H1 (cell line): ENCODE data around the gene KRTAP21-2. TPM values are rescaled to one million over a fixed set of nuclear protein-coding genes. Genes with fewer than 3 reads are reported as not detected.

ENCODE experiments used
- CTCF ChIA-PET: fragments of 300-600 bp; sonication (Branson Sonifier 250); formaldehyde crosslinking; loops from one replicate; lab custom pipeline; 2021; ENCODE audit not compliant: partially characterized antibody; lab: Charles Lee
- POLR2A ChIA-PET: fragments of 300-600 bp; sonication (Branson Sonifier 250); formaldehyde crosslinking; loops from one replicate; lab custom pipeline; 2021; ENCODE audit warnings: inconsistent platforms; ENCODE audit not compliant: partially characterized antibody; lab: Charles Lee
- DNase-seq, 2 experiments: peaks; one replicate each; pipeline versions ENCODE4 v3.0.0 to v3.0.0-alpha.2; 2010 to 2022; ENCODE audit warnings: low spot score in 2 of 2, low read depth in 1 of 2, mixed read lengths in 1 of 2
- FAIRE-seq: peaks from 2 replicates; lab custom pipeline; 2011; peaks lifted over from hg19 to GRCh38; lab: Jason Lieb, UNC
- H2AFZ ChIP-seq: 2 replicates; pipeline ENCODE4 v1.8.1; 2012; ENCODE audit warnings: low read length, inconsistent platforms
- H2AK5ac ChIP-seq: 2 replicates; pipeline ENCODE4 v1.6.1; 2013; ENCODE audit warnings: low read depth, low read length
- H2BK120ac ChIP-seq: replicated peaks from 2 replicates; pipeline ENCODE3; 2013; ENCODE audit warnings: low read depth, low read length, inconsistent platforms
- H2BK12ac ChIP-seq: 2 replicates; pipeline ENCODE4 v1.6.1; 2013; ENCODE audit warnings: low read depth, low read length
- H2BK15ac ChIP-seq: 2 replicates; pipeline ENCODE4 v1.6.1; 2013; ENCODE audit warnings: low read length
- H2BK20ac ChIP-seq: 2 replicates; pipeline ENCODE4 v1.6.1; 2013; ENCODE audit warnings: low read length
- H2BK5ac ChIP-seq: 2 replicates; pipeline ENCODE4 v1.6.1; 2013; ENCODE audit warnings: low read depth, low read length
- H3K14ac ChIP-seq: 2 replicates; pipeline ENCODE4 v1.6.1; 2013; ENCODE audit warnings: inconsistent platforms; ENCODE audit not compliant: insufficient read length
- H3K18ac ChIP-seq: 2 replicates; pipeline ENCODE4 v1.6.1; 2013; ENCODE audit warnings: low read length; ENCODE audit errors: extremely low read depth
- H3K23ac ChIP-seq: 2 replicates; pipeline ENCODE4 v1.6.1; 2013; ENCODE audit warnings: inconsistent platforms; ENCODE audit not compliant: insufficient read length
- H3K23me2 ChIP-seq: 2 replicates; pipeline ENCODE4 v1.6.1; 2013; ENCODE audit warnings: low read depth, low read length
- H3K27ac ChIP-seq: 2 replicates; pipeline ENCODE4 v1.6.1; 2011; ENCODE audit warnings: low read depth, low read length, inconsistent platforms
- H3K27me3 ChIP-seq, 4 experiments: replicated peaks in 1 of 4; 1 replicate in 1 of 4; 2 replicates in 3 of 4; pipeline versions ENCODE4 v1.6.1 to v1.8.1; 2011 to 2013; ENCODE audit warnings: low read length in 3 of 4, mild to moderate bottlenecking in 3 of 4, inconsistent platforms in 2 of 4, mixed read lengths in 2 of 4, moderate library complexity in 1 of 4; ENCODE audit not compliant: control insufficient read depth in 3 of 4, insufficient read depth in 3 of 4; ENCODE audit errors: extremely low read depth in 1 of 4
- H3K36me3 ChIP-seq, 4 experiments: 2 replicates each; pipeline versions ENCODE4 v1.6.1 to v1.8.1; 2011 to 2013; ENCODE audit warnings: mild to moderate bottlenecking in 4 of 4, low read length in 3 of 4, moderate library complexity in 2 of 4, control low read depth in 1 of 4, inconsistent platforms in 1 of 4; ENCODE audit not compliant: insufficient read depth in 4 of 4, control insufficient read depth in 2 of 4
- H3K4ac ChIP-seq: replicated peaks from 2 replicates; pipeline ENCODE3; 2013; ENCODE audit warnings: low read length, low read depth, mixed read lengths, inconsistent platforms; ENCODE audit not compliant: insufficient read length
- H3K4me1 ChIP-seq, 4 experiments: replicated peaks in 1 of 4; 1 replicate in 1 of 4; 2 replicates in 3 of 4; pipeline versions ENCODE4 v1.6.1 to v1.8.1; 2011 to 2013; ENCODE audit warnings: low read length in 3 of 4, inconsistent platforms in 2 of 4, mixed read lengths in 1 of 4; ENCODE audit not compliant: insufficient read depth in 4 of 4, control insufficient read depth in 3 of 4
- H3K4me2 ChIP-seq, 2 experiments: 2 replicates each; pipeline versions ENCODE4 v1.6.1 to v1.8.1; 2011 to 2013; ENCODE audit warnings: low read depth in 2 of 2, low read length in 2 of 2, control low read depth in 1 of 2, inconsistent platforms in 1 of 2, mild to moderate bottlenecking in 1 of 2; ENCODE audit not compliant: insufficient read depth in 1 of 2
- H3K4me3 ChIP-seq, 4 experiments: fragments of 200-600, 300-600 bp in 1 of 4; sonication (generic), shearing (Covaris generic), sonication (Bioruptor Twin) in 1 of 4; 2 replicates each; pipeline versions ENCODE4 v1.5.1 to v1.8.1; 2011 to 2016; ENCODE audit warnings: low read length in 4 of 4, low read depth in 3 of 4, control low read depth in 2 of 4, inconsistent platforms in 2 of 4, mild to moderate bottlenecking in 2 of 4, mixed read lengths in 1 of 4, moderate library complexity in 1 of 4; ENCODE audit not compliant: insufficient read depth in 2 of 4; ENCODE audit errors: extremely low read depth in 1 of 4
- H3K56ac ChIP-seq: replicated peaks from 2 replicates; pipeline ENCODE3; 2013; ENCODE audit warnings: low read depth, mild to moderate bottlenecking, mixed read lengths, low read length, inconsistent platforms; ENCODE audit not compliant: insufficient read length
- H3K79me1 ChIP-seq: 2 replicates; pipeline ENCODE4 v1.6.1; 2013; ENCODE audit warnings: low read depth, low read length, control low read depth
- H3K79me2 ChIP-seq, 2 experiments: 2 replicates each; pipeline versions ENCODE4 v1.6.1 to v1.8.1; 2012 to 2013; ENCODE audit warnings: low read length in 2 of 2, mild to moderate bottlenecking in 2 of 2, inconsistent platforms in 1 of 2; ENCODE audit not compliant: insufficient read depth in 2 of 2, control insufficient read depth in 1 of 2
- H3K9ac ChIP-seq, 4 experiments: replicated peaks in 1 of 4; 1 replicate in 1 of 4; 2 replicates in 3 of 4; pipeline versions ENCODE4 v1.6.1 to v1.8.1; 2011 to 2013; ENCODE audit warnings: low read depth in 3 of 4, low read length in 3 of 4, control low read depth in 2 of 4, mild to moderate bottlenecking in 2 of 4, moderate library complexity in 2 of 4, inconsistent platforms in 1 of 4; ENCODE audit errors: extremely low read depth in 1 of 4
- H3K9me3 ChIP-seq, 2 experiments: 2 replicates each; pipeline versions ENCODE4 v1.6.1 to v1.8.1; 2012 to 2013; ENCODE audit warnings: mild to moderate bottlenecking in 2 of 2, moderate library complexity in 2 of 2, control low read depth in 1 of 2, inconsistent platforms in 1 of 2, low read depth in 1 of 2, low read length in 1 of 2, mixed read lengths in 1 of 2; ENCODE audit not compliant: insufficient read depth in 2 of 2
- H4K20me1 ChIP-seq, 2 experiments: replicated peaks in 1 of 2; 2 replicates each; pipeline versions ENCODE3 to v1.8.1; 2011 to 2013; ENCODE audit warnings: inconsistent platforms in 2 of 2, low read length in 2 of 2, mild to moderate bottlenecking in 1 of 2; ENCODE audit not compliant: insufficient read depth in 2 of 2, control insufficient read depth in 1 of 2
- H4K5ac ChIP-seq: 2 replicates; pipeline ENCODE4 v1.6.1; 2013; ENCODE audit warnings: low read length, low read depth, mixed read lengths, inconsistent platforms; ENCODE audit not compliant: insufficient read length
- H4K8ac ChIP-seq: 2 replicates; pipeline ENCODE4 v1.8.0; 2013; ENCODE audit warnings: mild to moderate bottlenecking, moderate library complexity, low read length, inconsistent platforms; ENCODE audit not compliant: insufficient read depth; ENCODE audit errors: extremely low read depth
- H4K91ac ChIP-seq: replicated peaks from 2 replicates; pipeline ENCODE3; 2013; ENCODE audit warnings: low read length, mixed read lengths, inconsistent platforms; ENCODE audit not compliant: insufficient read length
- BACH1 ChIP-seq: IDR thresholded peaks from 2 replicates; pipeline ENCODE4 v1.6.1; 2012; ENCODE audit warnings: low read length, improper control_type of control experiment
- BRCA1 ChIP-seq: IDR thresholded peaks from 2 replicates; pipeline ENCODE4 v1.6.1; 2012; ENCODE audit warnings: low read depth, low read length, improper control_type of control experiment
- CBX8 ChIP-seq: fragments of 300-800, 300-1000 bp; sonication (generic); IDR thresholded peaks from 2 replicates; pipeline ENCODE4 v1.7.1; 2016; ENCODE audit warnings: low read depth, low read length, borderline replicate concordance
- CHD1 ChIP-seq: IDR thresholded peaks from 2 replicates; pipeline ENCODE4 v1.6.1; 2012; ENCODE audit warnings: low read depth, low read length, improper control_type of control experiment
- E2F6 ChIP-seq: IDR thresholded peaks from 2 replicates; pipeline ENCODE4 v1.6.1; 2012; ENCODE audit warnings: inconsistent platforms
- FOSL1 ChIP-seq: IDR thresholded peaks from 2 replicates; pipeline ENCODE4 v1.6.1; 2011; ENCODE audit warnings: mild to moderate bottlenecking, low read depth, low read length, moderate library complexity; ENCODE audit not compliant: insufficient read depth
- KDM4A ChIP-seq: IDR thresholded peaks from one replicate; pipeline ENCODE4 v1.7.1; 2012; ENCODE audit warnings: low read depth, mild to moderate bottlenecking, moderate library complexity, low read length, inconsistent platforms; ENCODE audit not compliant: severe bottlenecking
- KDM5A ChIP-seq: fragments of 200-600 bp; IDR thresholded peaks from 2 replicates; pipeline ENCODE4 v1.7.1; 2012; ENCODE audit warnings: mild to moderate bottlenecking, low read length, inconsistent platforms, mixed read lengths
- NANOG ChIP-seq: IDR thresholded peaks from 2 replicates; pipeline ENCODE4 v1.6.1; 2011; ENCODE audit warnings: low read length, low read depth, mild to moderate bottlenecking, inconsistent platforms; ENCODE audit not compliant: insufficient read depth, poor library complexity, severe bottlenecking
- POLR2AphosphoS5 ChIP-seq: IDR thresholded peaks from 2 replicates; pipeline ENCODE4 v1.6.1; 2011; ENCODE audit warnings: low read depth, low read length
- RFX5 ChIP-seq: IDR thresholded peaks from 2 replicates; pipeline ENCODE4 v1.6.1; 2011; ENCODE audit warnings: low read depth, low read length, improper control_type of control experiment, borderline replicate concordance
- SUZ12 ChIP-seq: fragments of 200-600 bp; sonication (generic); IDR thresholded peaks from 2 replicates; pipeline ENCODE4 v1.6.1; 2012; ENCODE audit warnings: mild to moderate bottlenecking, inconsistent platforms, low read length, moderate library complexity, mixed read lengths
- TBP ChIP-seq: IDR thresholded peaks from 2 replicates; pipeline ENCODE4 v1.6.1; 2011; ENCODE audit warnings: low read depth, low read length, improper control_type of control experiment
- WGBS, 2 experiments: shearing (Covaris generic) in 1 of 2; methylation state at CpG; one replicate each; pipeline versions ENCODE4 v1.1.6 to v1.1.7; 2013 to 2015; ENCODE audit warnings: low lambda C conversion rate in 2 of 2, mixed read lengths in 2 of 2, inconsistent platforms in 1 of 2, low coverage in 1 of 2, missing lambda C conversion rate in 1 of 2; ENCODE audit not compliant: insufficient replicate concordance in 2 of 2, insufficient coverage in 1 of 2, insufficient read length in 1 of 2; ENCODE audit errors: extremely low coverage in 1 of 2, missing lambda C conversion rate in 1 of 2; 5-methylcytosine and 5-hydroxymethylcytosine counted together
- polyA plus RNA-seq, 7 experiments: library from polyadenylated mRNA; depleted of rRNA in 3 of 7; stranded (reverse) in 5 of 7; unstranded in 2 of 7; fragments of >200 nt in 5 of 7; fragments of 200-250 nt in 2 of 7; gene quantifications; 1 replicate in 5 of 7; 2 replicates in 1 of 7; 4 replicates in 1 of 7; pipeline versions ENCODE4 v1.2.1 to v1.2.3, GENCODE V29; 2011 to 2013; ENCODE audit warnings: missing spikeins in 2 of 7, mixed read lengths in 2 of 7
- total RNA-seq: library from RNA; stranded (reverse); fragmentation: NEBNext Ultra II Directional; extraction: Animal tissue kit (Norgen Biotek cat#: 25700); gene quantifications from 2 replicates; pipeline ENCODE4 v1.2.1, GENCODE V29; 2021

The KRTAP21-2 gene
- total and polyA plus RNA-seq, 2 of the 8 experiments (the other 6 are each of a cell fraction or from before 2014, with no cell fraction given): not detected

- Histone ChIP-seq H3K4me1 (no peaks in the 10 kb centered on the region), H3K36me3 (no peaks in the 10 kb centered on the region), H3K23ac (no peak overlapping the region), H2BK5ac (no peak overlapping the region), H3K4me2 (no peak overlapping the region), H3K9ac (no peak overlapping the region), H4K20me1 (no peaks in the 10 kb centered on the region), H2AK5ac (no peak overlapping the region), H4K8ac (no peak overlapping the region), H3K56ac (no peak overlapping the region), H3K23me2 (no peaks in the 10 kb centered on the region), H3K79me2 (no peaks in the 10 kb centered on the region), H3K18ac (no peak overlapping the region), H2BK12ac (peak overlapping the region; percentile 70; the same call in 1 of the 2 replicates), H4K91ac (no peak overlapping the region)
- DNase-seq (no peak), FAIRE-seq (no peak)
- WGBS, 2 experiments: 84% methylated on average over 3 of the region's 3 CpGs; no CpG with 5 or more reads in 1 of the 2 experiments
- TF ChIP-seq FOSL1 (no peak), BACH1 (no peak), KDM5A (no peak), CBX8 (no peak), BRCA1 (no peak), CHD1 (no peak), POLR2AphosphoS5 (no peak), TBP (no peak), NANOG (no peak), SUZ12 (no peak), E2F6 (no peak), RFX5 (no peak), KDM4A (no peak)
- TF ChIP-seq, all 59 proteins: peak for 0
- CTCF ChIA-PET: no interaction called here
- no peak overlapping the region for H3K14ac ChIP-seq
- no peaks in the 10 kb centered on the region for H3K27me3 ChIP-seq
- POLR2A ChIA-PET: no interaction called here
- H2BK15ac ChIP-seq: no peak overlapping the region
- no peak overlapping the region for H4K5ac ChIP-seq
- H3K4me3 ChIP-seq: no peak overlapping the region
- no peak overlapping the region for H2BK120ac ChIP-seq
- H2AFZ ChIP-seq: no peak overlapping the region
- H2BK20ac ChIP-seq: no peak overlapping the region
- no peak overlapping the region for H3K27ac ChIP-seq
- no peaks in the 10 kb centered on the region for H3K79me1 ChIP-seq
- H3K4ac ChIP-seq: no peak overlapping the region
- H3K9me3 ChIP-seq: no peaks in the 10 kb centered on the region; a peak in 1 of 4 replicates
These were observed 32.6 kb downstream of the KRTAP21-2 start for GRCh38 chr21:30714456-30714855.
